ENCODE results near the gene NCS1.

NCS1 gene

GRCh38 chr9:130214776-130215340, 42.7 kb downstream of the NCS1 start:
- DNase-seq (ENCODE audit: low read depth) = no peak

- no peak for DNase-seq (ENCODE audit: low read depth)
Observed at GRCh38 chr9:130215341-130216119, 43.3 kb downstream of the NCS1 start.

- no peak for DNase-seq (ENCODE audit: low read depth)
Observed at GRCh38 chr9:130217838-130218237, 45.6 kb downstream of the NCS1 start.

GRCh38 chr9:130219661-130220096, 47.5 kb downstream of the NCS1 start:
- no peak for DNase-seq (ENCODE audit: low read depth)

- no peak for DNase-seq (ENCODE audit: low read depth)
Observed at GRCh38 chr9:130220352-130220751, 48.1 kb downstream of the NCS1 start.

- no peak for DNase-seq (ENCODE audit: low read depth)
Observed at GRCh38 chr9:130222833-130223232, 50.6 kb downstream of the NCS1 start.

- DNase-seq (ENCODE audit: low read depth) = no peak
Observed at GRCh38 chr9:130225071-130225470, 52.9 kb downstream of the NCS1 start.

- no peak for DNase-seq (ENCODE audit: low read depth)
Observed at GRCh38 chr9:130225586-130225985, 53.4 kb downstream of the NCS1 start.

GRCh38 chr9:130226112-130226511, 53.9 kb downstream of the NCS1 start:
- no peak for DNase-seq (ENCODE audit: low read depth)

- DNase-seq (ENCODE audit: low read depth) = no peak
Observed at GRCh38 chr9:130227833-130228232, 55.6 kb downstream of the NCS1 start.

GRCh38 chr9:130229759-130230158, 57.6 kb downstream of the NCS1 start:
- DNase-seq (ENCODE audit: low read depth) = no peak

- no peak for DNase-seq (ENCODE audit: low read depth)
Observed at GRCh38 chr9:130230631-130231030, 58.4 kb downstream of the NCS1 start.

- DNase-seq (ENCODE audit: low read depth) = no peak
Observed at GRCh38 chr9:130232899-130233586, 60.8 kb downstream of the NCS1 start.

GRCh38 chr9:130233587-130233945, 61.4 kb downstream of the NCS1 start:
- no peak for DNase-seq (ENCODE audit: low read depth)

GRCh38 chr9:130234340-130235260, 62.4 kb downstream of the NCS1 start:
- no peak for DNase-seq (ENCODE audit: low read depth)

- peak; percentile 57 for DNase-seq (ENCODE audit: low read depth)
Observed at GRCh38 chr9:130235558-130236435, 63.6 kb downstream of the NCS1 start.

- no peak for DNase-seq (ENCODE audit: low read depth)
Observed at GRCh38 chr9:130236436-130236985, 64.3 kb downstream of the NCS1 start.

GRCh38 chr9:130237076-130237475, 64.9 kb downstream of the NCS1 start:
- DNase-seq (ENCODE audit: low read depth) = no peak

- no peak for DNase-seq (ENCODE audit: low read depth)
Observed at GRCh38 chr9:130237763-130238524, 65.7 kb downstream of the NCS1 start.

- DNase-seq (ENCODE audit: low read depth) = no peak
Observed at GRCh38 chr9:130239363-130239695, 67.1 kb downstream of the NCS1 start.
